Measurements from ENCODE around the gene NOTCH4.
A peak's percentile ranks its signal among the peaks of the same experiment; 100 is the strongest.
"Not testable (repeated sequence)": the region's sequence is repeated elsewhere in the genome, so short reads cannot be mapped to it uniquely, and the experiment has no call there.

The NOTCH4 gene

GRCh38 chr6:32244270-32244669 lies 20.4 kb upstream of the NOTCH4 start:
- DNase-seq (ENCODE audit: insufficient read length) (no peak), FAIRE-seq (no peak)
- no peak for TF ChIP-seq POLR2AphosphoS5 (IDR thresholded peaks at IDR 0.05; ENCODE audit: low read depth, low read length)
- TF ChIP-seq POLR2A (IDR thresholded peaks at IDR 0.05; ENCODE audit: low read depth, low read length) = no peak
- TF ChIP-seq TAF1 (IDR thresholded peaks at IDR 0.05; ENCODE audit: borderline replicate concordance, low read depth, low read length) = no peak

- not testable (repeated sequence) for FAIRE-seq; DNase-seq (ENCODE audit: insufficient read length)
These were observed 18.5 kb upstream of the NOTCH4 start for GRCh38 chr6:32242318-32242813.

GRCh38 chr6:32240686-32241085 lies 16.8 kb upstream of the NOTCH4 start:
- TF ChIP-seq POLR2AphosphoS5 (IDR thresholded peaks at IDR 0.05; ENCODE audit: low read depth, low read length) = no peak
- no peak for TF ChIP-seq POLR2A (IDR thresholded peaks at IDR 0.05; ENCODE audit: low read depth, low read length)
- TF ChIP-seq TAF1 (IDR thresholded peaks at IDR 0.05; ENCODE audit: borderline replicate concordance, low read depth, low read length) = no peak
- FAIRE-seq = no peak

GRCh38 chr6:32239462-32239861 lies 15.6 kb upstream of the NOTCH4 start:
- TF ChIP-seq POLR2A (IDR thresholded peaks at IDR 0.05; ENCODE audit: low read depth, low read length) (no peak), TAF1 (IDR thresholded peaks at IDR 0.05; ENCODE audit: borderline replicate concordance, low read depth, low read length) (no peak), POLR2AphosphoS5 (IDR thresholded peaks at IDR 0.05; ENCODE audit: low read depth, low read length) (no peak)
- FAIRE-seq (no peak), DNase-seq (ENCODE audit: insufficient read length) (no peak)

More at GRCh38 chr6:32240686-32241085, 16.8 kb upstream of the NOTCH4 start:
- DNase-seq (ENCODE audit: insufficient read length) = no peak

GRCh38 chr6:32234934-32235333 lies 11.1 kb upstream of the NOTCH4 start:
- DNase-seq (ENCODE audit: insufficient read length) (no peak), FAIRE-seq (no peak)
- TF ChIP-seq POLR2AphosphoS5 (IDR thresholded peaks at IDR 0.05; ENCODE audit: low read depth, low read length) = no peak
- TF ChIP-seq TAF1 (IDR thresholded peaks at IDR 0.05; ENCODE audit: borderline replicate concordance, low read depth, low read length) = no peak
- TF ChIP-seq POLR2A (IDR thresholded peaks at IDR 0.05; ENCODE audit: low read depth, low read length) = no peak

GRCh38 chr6:32226434-32226833 lies 2.6 kb upstream of the NOTCH4 start:
- no peak for TF ChIP-seq POLR2AphosphoS5 (IDR thresholded peaks at IDR 0.05; ENCODE audit: low read depth, low read length)
- no peak for TF ChIP-seq TAF1 (IDR thresholded peaks at IDR 0.05; ENCODE audit: borderline replicate concordance, low read depth, low read length)
- TF ChIP-seq POLR2A (IDR thresholded peaks at IDR 0.05; ENCODE audit: low read depth, low read length) = no peak
- peak; percentile 50 for FAIRE-seq
- no peak for DNase-seq (ENCODE audit: insufficient read length)

GRCh38 chr6:32224696-32225095 lies 829 bp upstream of the NOTCH4 start:
- TF ChIP-seq POLR2A (IDR thresholded peaks at IDR 0.05; ENCODE audit: low read depth, low read length) = no peak
- TF ChIP-seq POLR2AphosphoS5 (IDR thresholded peaks at IDR 0.05; ENCODE audit: low read depth, low read length) = no peak
- no peak for TF ChIP-seq TAF1 (IDR thresholded peaks at IDR 0.05; ENCODE audit: borderline replicate concordance, low read depth, low read length)
- no peak for FAIRE-seq
- no peak for DNase-seq (ENCODE audit: insufficient read length)

GRCh38 chr6:32222333-32223230 lies 1.3 kb downstream of the NOTCH4 start:
- no peak for TF ChIP-seq TAF1 (IDR thresholded peaks at IDR 0.05; ENCODE audit: borderline replicate concordance, low read depth, low read length)
- TF ChIP-seq POLR2A (IDR thresholded peaks at IDR 0.05; ENCODE audit: low read depth, low read length) = no peak
- no peak for TF ChIP-seq POLR2AphosphoS5 (IDR thresholded peaks at IDR 0.05; ENCODE audit: low read depth, low read length)
- no peak for DNase-seq (ENCODE audit: insufficient read length)
- no peak for FAIRE-seq

GRCh38 chr6:32220021-32220420 lies 3.8 kb downstream of the NOTCH4 start:
- TF ChIP-seq TAF1 (IDR thresholded peaks at IDR 0.05; ENCODE audit: borderline replicate concordance, low read depth, low read length) = no peak
- no peak for TF ChIP-seq POLR2A (IDR thresholded peaks at IDR 0.05; ENCODE audit: low read depth, low read length)
- TF ChIP-seq POLR2AphosphoS5 (IDR thresholded peaks at IDR 0.05; ENCODE audit: low read depth, low read length) = no peak
- DNase-seq (ENCODE audit: insufficient read length) (no peak), FAIRE-seq (no peak)

GRCh38 chr6:32218167-32218566 lies 5.7 kb downstream of the NOTCH4 start:
- FAIRE-seq = no peak
- TF ChIP-seq TAF1 (IDR thresholded peaks at IDR 0.05; ENCODE audit: borderline replicate concordance, low read depth, low read length) (no peak), POLR2A (IDR thresholded peaks at IDR 0.05; ENCODE audit: low read depth, low read length) (no peak), POLR2AphosphoS5 (IDR thresholded peaks at IDR 0.05; ENCODE audit: low read depth, low read length) (no peak)
- DNase-seq (ENCODE audit: insufficient read length) = no peak

- DNase-seq (ENCODE audit: insufficient read length) = no peak
- TF ChIP-seq POLR2A (IDR thresholded peaks at IDR 0.05; ENCODE audit: low read depth, low read length) (no peak), TAF1 (IDR thresholded peaks at IDR 0.05; ENCODE audit: borderline replicate concordance, low read depth, low read length) (no peak)
- FAIRE-seq = no peak
These were observed 6.9 kb downstream of the NOTCH4 start for GRCh38 chr6:32216998-32217397.

- FAIRE-seq = no peak
- no peak for DNase-seq (ENCODE audit: insufficient read length)
These were observed 7.6 kb downstream of the NOTCH4 start for GRCh38 chr6:32216285-32216684.

More at GRCh38 chr6:32216285-32216684, 7.6 kb downstream of the NOTCH4 start:
- no peak for TF ChIP-seq POLR2A (IDR thresholded peaks at IDR 0.05; ENCODE audit: low read depth, low read length)
- no peak for TF ChIP-seq POLR2AphosphoS5 (IDR thresholded peaks at IDR 0.05; ENCODE audit: low read depth, low read length)
- TF ChIP-seq TAF1 (IDR thresholded peaks at IDR 0.05; ENCODE audit: borderline replicate concordance, low read depth, low read length) = no peak

Data from GM12892 (cell line).